Panc1 (cell line): ENCODE data around the gene LYST.

Experiments
- TF ChIP-seq, protein P1 (sequence below): fragments of 450-650 bp; IDR thresholded peaks from 2 replicates; pipeline ENCODE4 v1.5.1; 2017; ENCODE audit warnings: mild to moderate bottlenecking
- TF ChIP-seq, protein P2 (sequence below), 2 experiments: IDR thresholded peaks; 2 replicates each; pipeline ENCODE4 v1.6.1; 2011 to 2012; ENCODE audit warnings: low read depth in 2 of 2, control low read depth in 1 of 2, low read length in 1 of 2, mild to moderate bottlenecking in 1 of 2, moderate library complexity in 1 of 2; ENCODE audit not compliant: insufficient read depth in 1 of 2

DNA sequence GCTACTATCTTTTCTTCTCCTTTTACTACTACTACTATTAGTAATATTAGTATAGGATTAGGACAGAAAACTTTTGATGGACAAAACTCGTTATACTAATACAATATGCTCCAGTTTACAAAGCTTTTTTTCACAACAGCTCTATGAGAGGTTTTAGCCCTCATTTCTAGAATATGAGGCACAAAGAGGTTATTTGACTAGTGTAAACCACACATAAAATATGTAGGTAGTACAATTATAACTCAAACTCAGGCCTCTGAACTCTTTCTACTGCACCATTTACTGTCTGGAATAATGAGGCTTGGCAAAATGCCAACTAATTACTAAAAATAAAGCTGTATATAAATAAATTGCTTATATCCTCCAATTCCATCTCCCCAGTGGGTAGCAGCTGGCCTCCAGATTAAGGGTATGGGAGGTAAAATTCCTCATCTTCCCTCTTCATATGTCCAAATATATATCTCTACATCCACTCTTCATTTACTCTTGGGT lies 99.9 kb downstream of the LYST start:
- TF ChIP-seq, protein P1, sequence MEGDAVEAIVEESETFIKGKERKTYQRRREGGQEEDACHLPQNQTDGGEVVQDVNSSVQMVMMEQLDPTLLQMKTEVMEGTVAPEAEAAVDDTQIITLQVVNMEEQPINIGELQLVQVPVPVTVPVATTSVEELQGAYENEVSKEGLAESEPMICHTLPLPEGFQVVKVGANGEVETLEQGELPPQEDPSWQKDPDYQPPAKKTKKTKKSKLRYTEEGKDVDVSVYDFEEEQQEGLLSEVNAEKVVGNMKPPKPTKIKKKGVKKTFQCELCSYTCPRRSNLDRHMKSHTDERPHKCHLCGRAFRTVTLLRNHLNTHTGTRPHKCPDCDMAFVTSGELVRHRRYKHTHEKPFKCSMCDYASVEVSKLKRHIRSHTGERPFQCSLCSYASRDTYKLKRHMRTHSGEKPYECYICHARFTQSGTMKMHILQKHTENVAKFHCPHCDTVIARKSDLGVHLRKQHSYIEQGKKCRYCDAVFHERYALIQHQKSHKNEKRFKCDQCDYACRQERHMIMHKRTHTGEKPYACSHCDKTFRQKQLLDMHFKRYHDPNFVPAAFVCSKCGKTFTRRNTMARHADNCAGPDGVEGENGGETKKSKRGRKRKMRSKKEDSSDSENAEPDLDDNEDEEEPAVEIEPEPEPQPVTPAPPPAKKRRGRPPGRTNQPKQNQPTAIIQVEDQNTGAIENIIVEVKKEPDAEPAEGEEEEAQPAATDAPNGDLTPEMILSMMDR, result no peak
- TF ChIP-seq, protein P2, sequence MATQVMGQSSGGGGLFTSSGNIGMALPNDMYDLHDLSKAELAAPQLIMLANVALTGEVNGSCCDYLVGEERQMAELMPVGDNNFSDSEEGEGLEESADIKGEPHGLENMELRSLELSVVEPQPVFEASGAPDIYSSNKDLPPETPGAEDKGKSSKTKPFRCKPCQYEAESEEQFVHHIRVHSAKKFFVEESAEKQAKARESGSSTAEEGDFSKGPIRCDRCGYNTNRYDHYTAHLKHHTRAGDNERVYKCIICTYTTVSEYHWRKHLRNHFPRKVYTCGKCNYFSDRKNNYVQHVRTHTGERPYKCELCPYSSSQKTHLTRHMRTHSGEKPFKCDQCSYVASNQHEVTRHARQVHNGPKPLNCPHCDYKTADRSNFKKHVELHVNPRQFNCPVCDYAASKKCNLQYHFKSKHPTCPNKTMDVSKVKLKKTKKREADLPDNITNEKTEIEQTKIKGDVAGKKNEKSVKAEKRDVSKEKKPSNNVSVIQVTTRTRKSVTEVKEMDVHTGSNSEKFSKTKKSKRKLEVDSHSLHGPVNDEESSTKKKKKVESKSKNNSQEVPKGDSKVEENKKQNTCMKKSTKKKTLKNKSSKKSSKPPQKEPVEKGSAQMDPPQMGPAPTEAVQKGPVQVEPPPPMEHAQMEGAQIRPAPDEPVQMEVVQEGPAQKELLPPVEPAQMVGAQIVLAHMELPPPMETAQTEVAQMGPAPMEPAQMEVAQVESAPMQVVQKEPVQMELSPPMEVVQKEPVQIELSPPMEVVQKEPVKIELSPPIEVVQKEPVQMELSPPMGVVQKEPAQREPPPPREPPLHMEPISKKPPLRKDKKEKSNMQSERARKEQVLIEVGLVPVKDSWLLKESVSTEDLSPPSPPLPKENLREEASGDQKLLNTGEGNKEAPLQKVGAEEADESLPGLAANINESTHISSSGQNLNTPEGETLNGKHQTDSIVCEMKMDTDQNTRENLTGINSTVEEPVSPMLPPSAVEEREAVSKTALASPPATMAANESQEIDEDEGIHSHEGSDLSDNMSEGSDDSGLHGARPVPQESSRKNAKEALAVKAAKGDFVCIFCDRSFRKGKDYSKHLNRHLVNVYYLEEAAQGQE (IDR thresholded peaks at IDR 0.05; ENCODE audit: insufficient read depth in 1 of 2, low read depth in 2 of 2, low read length in 1 of 2), result no peak
